ENCODE results near the gene XPR1. TPM values are rescaled to one million over a fixed set of nuclear protein-coding genes. Genes with fewer than 3 reads are reported as not detected.
"Not testable (repeated sequence)": the region's sequence is repeated elsewhere in the genome, so short reads cannot be mapped to it uniquely, and the experiment has no call there.

Gene XPR1
- polyA plus RNA-seq, 1 donor = 46.2 TPM

DNA sequence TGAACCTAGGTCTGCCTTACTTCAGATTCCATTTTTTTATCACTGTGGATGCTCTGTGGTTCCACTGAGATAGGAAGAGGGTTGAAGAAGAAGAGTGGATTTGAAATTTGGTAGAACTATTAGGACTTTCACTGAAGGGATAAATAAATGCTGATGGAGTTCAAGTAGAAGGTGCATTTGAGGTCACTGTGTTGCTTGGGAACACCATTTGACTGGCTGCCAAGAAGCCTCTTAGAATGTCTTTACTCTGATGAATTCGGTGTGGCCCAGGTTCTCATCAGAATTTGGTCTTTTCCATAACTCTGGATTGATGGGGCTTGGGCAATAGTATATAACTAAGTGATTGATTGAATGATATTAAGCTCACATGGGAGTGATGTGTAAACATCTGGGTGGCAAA is 11.9 kb downstream of the XPR1 start:
- DNase-seq = no peak

DNA sequence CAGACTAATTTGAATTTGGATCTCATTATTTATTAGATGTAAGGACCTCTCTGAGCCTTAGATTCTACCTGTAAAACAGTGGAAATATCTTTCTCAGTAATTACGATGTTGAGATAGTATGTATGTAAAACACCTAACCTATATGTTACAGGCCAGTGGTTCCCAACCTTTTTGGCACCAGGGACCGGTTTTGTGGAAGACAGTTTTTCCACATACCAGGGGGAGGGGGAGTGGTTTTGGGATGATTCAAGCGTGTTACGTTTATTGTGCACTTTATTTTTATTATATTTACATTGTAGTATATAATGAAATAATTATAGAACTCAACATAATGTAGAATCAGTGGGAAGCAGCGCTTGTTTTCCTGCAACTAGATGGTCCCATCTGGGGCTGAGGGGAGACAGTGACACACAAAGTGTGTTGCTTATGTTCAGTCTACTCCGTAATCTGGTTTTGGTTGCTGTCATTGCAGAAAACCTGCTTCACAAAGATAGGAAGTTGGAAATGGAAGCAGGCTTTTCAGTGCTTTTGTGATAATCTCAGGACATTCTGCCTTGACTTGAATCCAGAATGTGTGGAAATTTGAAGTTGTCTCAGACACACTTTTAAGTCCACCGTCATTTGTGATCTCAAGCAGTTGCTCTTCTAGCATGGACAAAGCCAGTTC is 12.8 kb downstream of the XPR1 start:
- no peak for DNase-seq

DNA sequence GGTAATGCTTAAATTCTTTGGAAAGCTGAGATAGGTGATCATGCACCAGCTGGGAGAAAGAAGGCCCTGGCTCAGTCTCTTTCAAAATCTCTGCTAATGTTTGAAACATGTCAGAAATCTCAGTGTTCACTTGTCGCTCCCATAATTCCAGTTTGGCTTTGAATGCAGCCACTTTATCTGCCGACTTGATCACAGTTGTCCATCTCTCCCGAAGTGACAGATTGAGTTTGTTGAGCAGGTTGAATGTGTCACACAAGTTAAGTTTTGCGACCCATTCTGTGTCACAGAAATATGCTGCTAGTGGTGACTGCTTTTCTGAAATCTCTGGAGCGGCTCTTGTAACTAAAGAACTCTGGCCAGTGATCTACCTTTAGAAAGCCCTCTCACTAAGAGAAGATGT is 13.4 kb downstream of the XPR1 start:
- DNase-seq = not testable (repeated sequence)

DNA sequence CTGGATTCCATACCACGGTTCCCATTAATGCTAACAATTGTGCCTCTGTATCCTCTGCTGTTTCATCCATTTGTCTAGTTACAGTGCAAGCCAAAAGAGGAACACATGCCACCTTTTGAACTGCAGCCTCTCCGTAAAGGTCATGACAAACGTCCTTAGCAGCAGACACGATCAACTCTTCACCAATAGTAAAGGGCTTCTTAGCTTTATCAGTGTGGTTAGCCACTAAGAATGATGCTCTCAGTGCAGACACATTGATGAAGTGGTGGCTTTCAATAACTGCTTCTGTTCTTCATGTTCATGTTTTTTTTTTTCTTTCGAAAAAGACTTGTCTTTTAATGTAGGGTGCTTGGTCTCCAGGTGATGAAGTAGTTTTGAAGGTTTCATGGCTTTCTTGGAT is 14.3 kb downstream of the XPR1 start:
- no peak for DNase-seq

DNA sequence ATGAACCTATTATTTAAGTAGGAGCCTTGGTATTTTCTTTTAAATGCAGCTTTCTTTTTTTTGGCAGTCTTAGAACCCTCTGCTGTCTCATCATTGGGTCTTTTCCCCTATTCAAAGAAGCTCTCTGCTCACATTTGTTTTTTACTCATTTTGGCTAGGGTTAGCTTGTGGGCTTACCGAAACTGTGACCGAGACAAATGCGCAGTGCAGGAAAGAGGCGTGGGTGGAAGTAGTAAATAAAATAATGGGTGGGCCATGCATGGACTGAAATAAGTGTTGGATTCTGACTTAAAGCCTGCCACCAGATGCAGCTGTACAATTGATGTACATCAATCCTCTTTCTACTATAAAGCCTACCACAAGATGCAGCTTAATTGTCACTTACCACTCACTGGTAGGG is 14.7 kb downstream of the XPR1 start:
- DNase-seq = no peak

DNA sequence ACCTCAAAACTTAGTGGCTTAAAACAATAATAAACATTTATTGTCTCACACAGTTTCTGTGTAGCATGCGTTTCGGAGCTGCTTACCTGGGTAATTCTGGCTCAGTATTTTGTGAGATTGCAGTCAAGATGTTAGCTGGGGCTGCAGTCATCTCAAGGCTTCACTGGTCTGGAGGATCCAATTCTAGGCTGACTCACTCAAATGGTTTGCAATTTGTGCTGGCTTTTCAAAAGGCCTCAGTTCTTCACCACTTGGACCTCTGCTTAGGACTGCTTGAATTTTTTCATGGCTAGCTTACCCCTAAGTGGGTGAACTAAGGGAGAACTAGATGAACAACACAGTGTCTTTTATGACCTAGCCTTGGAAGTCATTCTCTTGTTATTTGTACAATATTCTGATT is 21.0 kb downstream of the XPR1 start:
- no peak for DNase-seq

DNA sequence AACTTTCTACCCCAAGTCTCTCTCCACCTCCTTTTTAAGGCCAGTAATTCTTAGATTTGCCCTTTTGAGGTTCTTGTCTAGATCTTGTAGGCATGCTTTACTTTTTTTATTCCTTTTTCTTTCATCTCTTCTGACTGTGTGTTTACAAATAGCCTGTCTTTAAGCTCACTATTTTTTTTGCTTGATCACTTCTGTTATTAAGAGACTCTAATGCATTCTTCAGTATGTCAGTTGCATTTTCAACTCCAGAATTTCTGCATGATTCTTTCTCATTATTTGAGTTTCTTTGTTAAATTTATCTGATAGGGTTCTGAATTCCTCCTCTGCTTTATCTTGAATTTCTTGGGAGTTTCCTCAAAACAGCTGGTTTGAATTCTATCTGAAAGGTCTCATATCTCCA is 30.9 kb downstream of the XPR1 start:
- DNase-seq = no peak

DNA sequence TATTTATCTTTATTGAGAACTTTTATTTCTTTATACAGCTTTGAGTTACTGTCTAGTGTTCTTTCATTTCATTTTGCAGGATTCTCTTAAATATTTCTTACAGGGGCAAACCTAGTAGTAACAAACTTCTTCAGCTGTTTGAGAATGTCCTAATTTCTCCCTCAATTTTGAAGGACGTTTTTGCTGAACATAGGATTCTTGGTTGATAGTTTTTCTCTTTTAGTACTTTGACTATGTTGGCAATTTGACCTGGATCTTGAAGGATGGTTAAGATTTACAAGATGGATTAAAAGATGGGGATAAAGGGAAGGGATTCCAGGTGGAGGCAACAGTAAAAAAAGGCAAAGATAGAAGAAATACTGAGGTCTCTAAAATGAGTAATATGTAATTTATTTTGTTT is 38.9 kb downstream of the XPR1 start:
- peak; percentile 11 for DNase-seq

DNA sequence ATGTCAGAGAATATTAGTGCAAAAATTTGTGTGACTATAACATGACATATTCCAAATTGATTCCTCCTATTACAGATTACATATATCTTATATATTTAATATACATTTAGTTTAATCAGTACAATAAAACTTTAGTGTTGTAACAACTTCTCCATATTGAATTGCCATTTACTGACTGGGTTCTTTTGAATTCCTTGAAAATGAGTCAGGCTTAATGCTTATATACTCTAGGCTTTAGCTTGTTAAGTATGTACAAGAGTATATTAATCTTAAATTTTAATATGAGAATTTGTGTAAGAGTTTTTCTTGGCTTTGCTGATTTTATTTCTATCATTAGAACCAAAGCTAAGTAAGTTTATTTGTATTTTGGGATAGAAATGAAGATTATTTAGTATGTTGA is 40.3 kb downstream of the XPR1 start:
- DNase-seq = no peak

DNA sequence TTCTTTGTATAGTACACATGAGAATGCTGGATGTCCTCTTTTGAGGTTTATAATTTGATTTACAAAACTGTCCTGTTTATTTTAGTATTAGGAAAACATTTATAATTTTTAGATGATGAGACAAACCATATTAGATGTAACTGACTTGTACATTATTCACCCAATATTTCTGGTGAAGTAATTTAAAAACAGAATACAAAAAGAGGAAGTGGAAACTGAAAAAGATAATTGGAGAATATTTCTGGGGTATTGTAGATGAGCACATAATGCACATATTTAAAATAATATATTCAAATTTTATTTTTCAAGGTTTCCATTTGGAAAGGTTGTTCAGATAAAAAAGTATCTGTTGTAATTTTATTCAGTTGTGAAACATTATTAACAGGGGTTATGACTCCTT is 40.7 kb downstream of the XPR1 start:
- no peak for DNase-seq

DNA sequence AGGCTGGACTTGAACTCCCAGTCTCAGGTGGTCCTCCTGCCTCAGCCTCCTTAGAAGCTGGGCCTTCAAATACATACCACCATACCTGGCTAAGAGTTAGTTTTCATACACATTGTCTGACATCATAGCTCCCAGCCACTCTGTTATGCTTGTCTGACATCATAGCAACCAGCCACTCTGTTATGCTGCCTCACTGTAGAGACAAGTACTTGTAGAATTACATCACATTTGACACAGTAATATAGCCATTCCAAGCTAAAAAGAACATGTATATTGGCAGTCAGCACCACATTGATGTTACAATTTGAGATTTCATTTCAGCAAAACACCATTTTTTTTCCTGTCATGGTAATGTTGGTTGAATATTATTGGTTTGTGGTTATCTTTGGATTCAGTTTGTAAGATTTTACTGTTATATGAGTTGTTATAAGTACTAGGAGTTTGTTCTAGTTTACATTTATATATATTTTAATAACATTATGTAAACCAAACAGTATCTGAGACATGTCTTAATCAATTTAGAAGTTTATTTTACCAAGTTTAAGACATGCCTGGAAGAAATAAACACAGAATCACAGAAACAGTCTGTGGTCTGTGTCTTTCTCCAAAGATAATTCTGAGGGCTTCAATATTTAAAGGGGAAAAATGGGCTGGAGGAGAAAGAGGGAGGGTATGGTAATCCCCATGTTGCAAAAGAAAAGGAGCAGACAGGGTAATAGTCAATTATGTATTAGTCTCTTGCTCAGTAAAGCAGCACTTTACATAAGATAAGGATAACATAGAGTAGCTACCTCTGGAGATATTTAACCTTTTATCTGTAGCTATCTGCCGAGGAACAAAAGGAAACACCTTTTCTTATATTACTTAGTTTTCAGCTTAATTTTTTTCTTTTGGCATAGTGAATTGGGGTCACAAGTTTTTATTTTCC is 43.0 kb downstream of the XPR1 start:
- no peak for DNase-seq

DNA sequence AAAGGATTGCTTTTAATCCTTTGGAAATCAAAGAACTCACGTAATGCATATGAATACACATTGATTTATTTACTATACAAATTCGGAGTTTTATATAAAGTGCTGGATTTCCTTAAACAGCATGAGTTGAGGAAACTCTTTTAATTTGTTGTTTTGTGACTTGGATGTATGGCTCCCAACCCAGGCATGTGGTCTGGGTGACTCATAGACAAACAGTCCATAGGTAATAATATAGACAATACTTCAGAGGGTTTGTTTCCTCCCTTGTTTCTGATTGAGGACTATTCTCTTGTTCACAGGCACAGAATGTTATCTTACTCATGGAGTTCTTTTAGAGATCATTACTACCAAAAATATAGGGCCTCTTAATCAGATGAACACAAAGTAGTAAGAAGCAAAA is 43.8 kb downstream of the XPR1 start:
- no peak for DNase-seq

DNA sequence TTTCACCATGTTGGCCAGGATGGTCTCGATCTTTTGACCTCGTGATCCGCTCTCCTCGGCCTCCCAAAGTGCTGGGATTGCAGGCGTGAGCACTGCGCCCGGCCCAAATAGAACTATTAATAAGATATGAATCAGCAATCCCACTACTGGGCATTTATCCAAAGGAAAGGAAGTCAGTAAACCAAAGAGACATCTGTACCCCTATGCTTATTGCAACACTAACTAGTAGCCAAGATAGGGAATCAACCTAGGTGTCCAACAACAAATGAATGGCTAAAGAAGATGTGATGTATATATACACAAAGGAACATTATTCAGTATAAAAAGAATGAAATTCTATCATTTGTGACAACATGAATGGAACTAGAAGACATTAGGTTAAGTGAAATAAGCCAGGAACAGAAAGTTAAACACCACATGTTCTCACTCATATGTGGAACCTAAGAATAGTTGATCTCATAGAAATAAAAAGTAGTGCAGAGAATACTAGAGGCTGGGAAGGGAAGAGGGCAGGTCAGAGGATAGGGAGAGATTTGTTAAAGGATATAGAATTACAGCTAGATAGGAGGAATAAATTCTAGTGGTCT is 48.8 kb downstream of the XPR1 start:
- DNase-seq = no peak

DNA sequence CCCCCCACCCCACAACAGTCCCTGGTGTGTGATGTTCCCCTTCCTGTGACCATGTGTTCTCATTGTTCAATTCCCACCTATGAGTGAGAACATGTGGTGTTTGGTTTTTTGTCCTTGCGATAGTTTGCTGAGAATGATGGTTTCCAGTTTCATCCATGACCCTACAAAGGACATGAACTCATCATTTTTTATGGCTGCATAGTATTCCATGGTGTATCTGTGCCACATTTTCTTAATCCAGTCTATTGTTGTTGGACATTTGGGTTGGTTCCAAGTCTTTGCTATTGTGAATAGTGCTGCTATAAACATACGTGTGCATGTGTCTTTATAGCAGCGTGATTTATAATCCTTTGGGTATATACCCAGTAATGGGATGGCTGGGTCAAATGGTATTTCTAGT is 51.3 kb downstream of the XPR1 start:
- not testable (repeated sequence) for DNase-seq

DNA sequence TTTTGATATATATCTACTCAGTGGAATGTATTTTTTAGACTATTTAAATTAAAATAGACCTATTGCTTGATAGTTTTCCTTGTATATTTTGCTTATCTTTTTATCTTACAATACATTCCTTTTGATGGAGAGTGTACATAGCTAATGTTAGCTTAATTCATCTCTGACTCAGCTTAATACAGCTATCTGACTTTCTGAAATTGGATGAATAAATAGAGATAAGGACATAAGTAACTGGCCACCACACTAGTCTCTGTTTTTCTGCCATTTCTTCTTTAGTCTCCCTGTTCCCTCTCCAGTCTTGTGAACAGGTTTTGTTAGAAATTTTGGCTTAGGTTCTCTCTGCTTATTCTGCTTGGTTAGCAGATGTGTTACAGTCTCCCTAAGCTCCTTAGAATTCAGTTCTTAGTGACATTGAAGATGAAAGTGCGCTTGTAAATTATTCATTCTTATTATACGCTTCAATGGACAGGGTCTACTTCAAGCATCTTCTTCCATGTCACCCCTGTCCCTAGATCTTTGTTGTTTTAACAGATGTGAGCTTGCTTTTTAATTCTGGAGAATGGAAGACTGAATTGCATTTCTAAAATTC is 59.6 kb downstream of the XPR1 start:
- DNase-seq = no peak

DNA sequence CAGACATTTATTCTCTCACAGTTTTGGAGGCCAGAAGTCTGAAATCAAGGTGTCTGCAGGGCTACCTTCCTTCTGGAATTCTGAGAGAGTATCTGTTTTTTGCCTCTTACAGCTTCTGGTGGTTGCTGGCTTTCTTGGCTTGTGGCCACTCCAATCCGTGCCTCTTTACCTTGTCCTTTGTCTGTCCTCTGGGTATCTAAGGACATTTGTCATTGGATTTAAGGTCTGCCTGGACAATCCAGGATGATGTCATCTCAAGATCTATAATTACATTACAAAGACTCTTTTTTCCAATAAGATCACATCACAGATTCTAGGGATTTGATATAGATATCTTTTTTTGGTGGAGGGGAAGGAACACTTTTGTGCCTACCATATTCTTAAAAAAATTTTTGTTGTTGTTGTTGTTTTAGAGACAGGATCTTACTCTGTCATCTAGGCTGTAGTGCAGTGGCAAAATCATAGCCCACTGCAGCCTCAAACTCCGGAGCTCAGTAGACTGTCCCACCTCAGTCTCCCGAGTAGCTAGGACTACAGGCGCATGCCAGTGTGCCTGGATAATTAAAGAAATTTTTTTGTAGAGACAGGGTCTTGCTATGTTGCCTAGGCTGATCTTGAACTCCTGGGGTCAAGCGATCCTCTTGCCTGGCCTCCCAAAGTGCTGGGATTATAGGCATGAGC is 61.9 kb downstream of the XPR1 start:
- DNase-seq = no peak

DNA sequence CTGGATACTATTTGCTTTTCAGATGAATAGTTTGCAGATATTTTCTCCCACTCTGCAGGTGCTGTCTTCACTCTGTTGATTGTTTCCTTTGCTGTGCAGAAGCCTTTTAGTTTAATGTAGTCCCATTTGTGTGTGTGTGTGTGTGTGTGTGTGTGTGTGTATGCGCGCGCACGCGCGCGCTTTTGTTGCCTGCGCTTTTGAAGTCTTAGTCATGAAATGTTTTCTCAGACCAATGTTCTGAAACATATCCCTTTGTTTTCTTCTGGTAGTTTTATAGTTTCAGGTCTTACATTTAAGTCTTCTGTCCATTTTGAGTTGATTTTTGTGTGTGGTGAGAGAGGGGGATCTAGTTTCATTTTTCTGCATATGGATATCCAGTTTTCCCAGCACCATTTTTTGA is 63.5 kb downstream of the XPR1 start:
- no peak for DNase-seq

DNA sequence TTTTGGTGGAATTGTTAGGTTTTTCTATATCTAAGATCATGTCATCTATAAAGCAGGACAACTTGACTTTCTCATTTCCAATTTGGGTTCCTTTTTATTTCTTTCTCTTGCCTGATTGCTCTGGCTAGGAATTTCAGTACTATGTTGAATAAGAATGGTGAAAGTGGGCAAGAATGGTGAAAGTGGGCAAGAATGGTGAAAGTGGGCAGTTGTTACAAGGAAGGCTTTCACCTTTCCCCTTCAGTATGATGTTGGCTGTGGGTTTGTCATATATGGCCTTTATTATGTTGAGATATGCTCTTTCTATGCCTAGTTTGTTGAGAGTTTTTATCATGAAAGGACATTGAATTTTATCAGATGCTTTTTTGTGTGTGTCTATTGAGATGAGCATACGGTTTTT is 64.5 kb downstream of the XPR1 start:
- no peak for DNase-seq

DNA sequence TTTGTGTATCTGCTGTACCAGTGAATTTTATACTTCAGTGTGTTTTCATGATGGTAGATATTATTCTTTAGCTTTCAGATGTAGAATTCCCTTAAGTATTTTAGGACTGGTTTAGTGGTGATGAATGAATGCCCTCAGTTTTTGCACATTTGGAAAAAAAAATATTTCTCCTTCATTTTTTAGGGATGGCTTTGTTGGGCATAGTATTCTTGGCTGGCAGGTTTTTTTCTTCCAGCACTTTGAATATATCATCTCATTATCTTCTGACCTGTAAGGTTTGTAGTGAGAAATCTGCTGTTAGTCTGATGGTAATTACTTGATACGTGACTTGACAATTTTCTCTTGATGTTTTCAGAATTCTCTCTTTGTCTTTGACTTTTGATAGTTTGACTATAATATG is 66.8 kb downstream of the XPR1 start:
- no peak for DNase-seq

DNA sequence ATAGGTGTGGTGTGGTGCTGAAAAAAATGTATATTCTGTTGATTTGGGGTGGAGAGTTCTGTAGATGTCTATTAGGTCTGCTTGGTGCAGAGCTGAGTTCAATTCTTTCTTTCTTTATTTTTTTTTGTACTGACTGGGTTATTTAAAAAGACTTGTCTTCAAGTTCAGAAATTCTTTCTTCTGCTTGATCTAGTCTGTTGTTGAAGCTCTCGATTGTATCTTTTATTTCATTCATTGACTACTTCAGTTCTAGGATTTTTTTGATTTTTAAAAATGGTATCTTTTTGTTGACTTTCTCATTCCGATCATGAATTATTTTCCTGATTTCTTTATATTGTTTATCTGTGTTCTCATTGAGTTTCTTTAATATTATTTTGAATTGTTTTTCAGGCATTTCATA is 70.6 kb downstream of the XPR1 start:
- not testable (repeated sequence) for DNase-seq

DNA sequence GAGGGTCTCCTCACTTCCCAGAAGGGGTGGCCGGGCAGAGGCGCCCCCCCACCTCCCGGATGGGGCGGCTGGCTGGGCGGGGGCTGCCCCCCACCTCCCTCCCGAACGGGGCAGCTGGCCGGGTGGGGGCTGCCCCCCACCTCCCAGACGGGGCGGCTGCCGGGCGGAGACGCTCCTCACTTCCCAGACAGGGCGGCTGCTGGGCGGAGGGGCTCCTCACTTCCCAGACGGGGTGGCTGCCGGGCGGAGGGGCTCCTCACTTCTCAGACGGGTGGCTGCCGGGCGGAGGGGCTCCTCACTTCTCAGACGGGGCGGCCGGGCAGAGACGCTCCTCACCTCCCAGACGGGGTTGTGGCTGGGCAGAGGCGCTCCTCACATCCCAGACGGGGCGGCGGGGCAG is 78.9 kb downstream of the XPR1 start:
- DNase-seq = not testable (repeated sequence)

DNA sequence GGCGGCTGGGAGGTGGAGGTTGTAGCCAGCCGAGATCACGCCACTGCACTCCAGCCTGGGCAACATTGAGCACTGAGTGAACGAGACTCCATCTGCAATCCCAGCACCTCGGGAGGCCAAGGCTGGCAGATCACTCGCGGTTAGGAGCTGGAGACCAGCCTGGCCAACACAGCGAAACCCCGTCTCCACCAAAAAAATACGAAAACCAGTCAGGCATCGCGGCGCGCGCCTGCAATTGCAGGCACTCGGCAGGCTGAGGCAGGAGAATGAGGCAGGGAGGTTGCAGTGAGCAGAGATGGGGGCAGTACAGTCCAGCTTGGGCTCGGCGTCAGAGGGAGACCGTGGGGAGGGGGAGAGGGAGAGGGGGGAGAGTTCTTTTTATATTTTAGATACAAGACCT is 79.4 kb downstream of the XPR1 start:
- not testable (repeated sequence) for DNase-seq
